AG04450 (cell line): ENCODE data around the gene AAR2. TPM values are rescaled to one million over a fixed set of nuclear protein-coding genes. Genes with fewer than 3 reads are reported as not detected.

Source experiments
- CTCF ChIA-PET: fragments of 300-600, 350-600 bp; formaldehyde crosslinking; extraction: SDS; loops from one replicate; lab custom pipeline; 2022; ENCODE audit warnings: antibody characterized with exemption, inconsistent platforms; lab: Charles Lee
- POLR2A ChIA-PET: fragments of 350-600 bp; formaldehyde crosslinking; extraction: SDS; loops from one replicate; lab custom pipeline; 2021; ENCODE audit warnings: antibody characterized with exemption, inconsistent platforms; lab: Yijun Ruan, JAX
- DNase-seq: peaks from one replicate; pipeline ENCODE4 v3.0.0-alpha.2; 2011; ENCODE audit warnings: low read depth, low spot score
- H3K27ac ChIP-seq: one replicate; pipeline ENCODE4 v1.5.1; 2012; ENCODE audit warnings: low read depth, low read length, control low read depth
- H3K27me3 ChIP-seq: one replicate; pipeline ENCODE4 v1.6.0; 2012; ENCODE audit warnings: low read length; ENCODE audit not compliant: control insufficient read depth, insufficient read depth
- H3K4me3 ChIP-seq: 2 replicates; pipeline ENCODE4 v1.5.1; 2011; ENCODE audit warnings: mild to moderate bottlenecking, low read depth, low read length, control low read depth
- H3K9me3 ChIP-seq: 2 replicates; pipeline ENCODE4 v1.5.1; 2012; ENCODE audit warnings: low read length; ENCODE audit not compliant: control insufficient read depth, insufficient read depth
- CTCF ChIP-seq: IDR thresholded peaks from 2 replicates; pipeline ENCODE4 v1.5.1; 2011; ENCODE audit warnings: low read depth, low read length, control low read depth, inconsistent platforms
- polyA minus RNA-seq: library from RNA; depleted of rRNA, polyadenylated mRNA; stranded (reverse); fragments of >200 nt; gene quantifications from 2 replicates; pipeline ENCODE4 v1.2.3, GENCODE V29; 2011; rRNA and poly(A)+ RNA removed
- polyA plus RNA-seq: library from polyadenylated mRNA; depleted of rRNA; stranded (reverse); fragments of >200 nt; gene quantifications from 2 replicates; pipeline ENCODE4 v1.2.3, GENCODE V29; 2011; rRNA removed

AAR2 gene
- polyA plus RNA-seq: 25.3 and 33.6 TPM in 2 replicates
- 29.8 and 38.4 TPM in 2 replicates for polyA minus RNA-seq

GRCh38 chr20:36235892-36236785 lies at the start of gene AAR2:
Gene AAR2 (plus strand): TSS chr20:36236478. CDS start chr20:36239869, 3,391 bp downstream.
- no peak for TF ChIP-seq CTCF
- H3K9me3 ChIP-seq: peaks cover 3% of the 10 kb centered on the region; the same call in 1 of the 2 replicates
- POLR2A ChIA-PET: interaction anchor here (0.6 to 1.3 kb wide), 2 partner anchors 139 to 539 kb away, joined by 3 to 4 read pairs; no protein-coding TSS in a partner anchor
- peak within 1 kb of the TSS; percentile 62 for H3K27ac ChIP-seq
- peak; percentile 44 for DNase-seq
- CTCF ChIA-PET: interaction anchor here (0.8 to 1.9 kb wide), 2 partner anchors 34 to 203 kb away, joined by 3 to 6 read pairs; no protein-coding TSS in a partner anchor
- no peaks in the 10 kb centered on the region for H3K27me3 ChIP-seq
- H3K4me3 ChIP-seq: peak within 1 kb of the TSS; percentile 70

- CTCF ChIA-PET: interaction anchor here (0.8 to 2.6 kb wide), 3 partner anchors 8 to 202 kb away, joined by 3 to 48 read pairs (median 4); no protein-coding TSS in a partner anchor
- no peaks in the 10 kb centered on the region for H3K27me3 ChIP-seq
- H3K27ac ChIP-seq: no peak overlapping the region
- no peaks in the 10 kb centered on the region for H3K9me3 ChIP-seq
- no peak for DNase-seq
- H3K4me3 ChIP-seq: no peak overlapping the region
- no peak for TF ChIP-seq CTCF
- POLR2A ChIA-PET: no interaction called here
These were observed 42.1 kb upstream of the AAR2 start for GRCh38 chr20:36193977-36194712.

GRCh38 chr20:36196676-36197075 lies 39.6 kb upstream of the AAR2 start:
- no peak overlapping the region for H3K4me3 ChIP-seq
- ChIA-PET POLR2A (no interaction called here), CTCF (interaction anchor here (0.5 to 8.3 kb wide), 5 partner anchors 9 to 204 kb away, joined by 3 to 108 read pairs (median 4); partner anchors contain the start of gene EPB41L1)
- no peak for TF ChIP-seq CTCF
- no peak for DNase-seq
- H3K27me3 ChIP-seq: no peaks in the 10 kb centered on the region
- no peak overlapping the region for H3K27ac ChIP-seq
- no peaks in the 10 kb centered on the region for H3K9me3 ChIP-seq

GRCh38 chr20:36197271-36197670 lies 39.0 kb upstream of the AAR2 start:
- CTCF ChIA-PET: interaction anchor here (0.6 to 8.3 kb wide), 5 partner anchors 10 to 204 kb away, joined by 3 to 108 read pairs (median 6); partner anchors contain the start of gene EPB41L1

More at GRCh38 chr20:36197271-36197670, 39.0 kb upstream of the AAR2 start:
- DNase-seq: no peak
- Histone ChIP-seq H3K4me3 (no peak overlapping the region), H3K27ac (no peak overlapping the region), H3K9me3 (no peaks in the 10 kb centered on the region), H3K27me3 (no peaks in the 10 kb centered on the region)
- no peak for TF ChIP-seq CTCF
- POLR2A ChIA-PET: no interaction called here
